DOHH2 (cell line): Measurements from ENCODE around the gene HMGCS2.

Experiments
- H3F3A ChIP-seq: fragments of 200-600 bp; sonication (generic), shearing (Covaris generic); 2 replicates; pipeline ENCODE4 v1.6.0; 2016; ENCODE audit warnings: antibody characterized with exemption, mild to moderate bottlenecking; ENCODE audit not compliant: control insufficient read depth, insufficient read depth
- H3K27ac ChIP-seq: fragments of 200-600 bp; sonication (generic); 2 replicates; pipeline ENCODE4 v1.5.1; 2014; ENCODE audit warnings: low read depth, mild to moderate bottlenecking, low read length, moderate library complexity
- H3K27me3 ChIP-seq: fragments of 200-600 bp; sonication (generic); 2 replicates; pipeline ENCODE4 v1.6.1; 2014; ENCODE audit warnings: mild to moderate bottlenecking, low read length, mixed read lengths; ENCODE audit not compliant: control insufficient read depth
- H3K36me3 ChIP-seq: fragments of 200-600 bp; sonication (generic); 2 replicates; pipeline ENCODE4 v1.6.1; 2014; ENCODE audit warnings: mild to moderate bottlenecking, low read length, moderate library complexity, mixed read lengths; ENCODE audit not compliant: control insufficient read depth
- H3K4me1 ChIP-seq: fragments of 200-600 bp; sonication (generic); 2 replicates; pipeline ENCODE4 v1.6.1; 2014; ENCODE audit warnings: mild to moderate bottlenecking, low read length, mixed read lengths; ENCODE audit not compliant: control insufficient read depth
- H3K4me2 ChIP-seq: fragments of 200-600 bp; sonication (generic); 2 replicates; pipeline ENCODE4 v1.6.0; 2014; ENCODE audit warnings: mild to moderate bottlenecking, low read length, moderate library complexity
- H3K4me3 ChIP-seq: fragments of 200-600 bp; sonication (generic); 2 replicates; pipeline ENCODE4 v1.5.1; 2014; ENCODE audit warnings: mild to moderate bottlenecking, low read length, mixed read lengths
- H3K79me2 ChIP-seq: fragments of 200-600 bp; sonication (generic); 2 replicates; pipeline ENCODE4 v1.6.1; 2014; ENCODE audit warnings: mild to moderate bottlenecking, low read length, mixed read lengths; ENCODE audit not compliant: control insufficient read depth
- H3K9me2 ChIP-seq: fragments of 200-600 bp; sonication (generic); replicated peaks from 2 replicates; pipeline ENCODE4 v1.6.1; 2014; ENCODE audit warnings: mild to moderate bottlenecking, low read length, mixed read lengths; ENCODE audit not compliant: control insufficient read depth
- H3K9me3 ChIP-seq: fragments of 200-600 bp; sonication (generic); 2 replicates; pipeline ENCODE4 v1.6.1; 2014; ENCODE audit warnings: antibody characterized with exemption, low read length, mixed read lengths; ENCODE audit not compliant: control insufficient read depth, insufficient read depth
- H4K20me1 ChIP-seq: fragments of 200-600 bp; sonication (generic); 2 replicates; pipeline ENCODE4 v1.6.0; 2014; ENCODE audit warnings: low read depth, mild to moderate bottlenecking, antibody characterized with exemption, low read length, moderate library complexity; ENCODE audit not compliant: control insufficient read depth, insufficient read depth
- EZH2phosphoT487 ChIP-seq: fragments of 200-600 bp; sonication (generic); IDR thresholded peaks from 2 replicates; pipeline ENCODE4 v1.6.1; 2017; ENCODE audit warnings: borderline replicate concordance, mild to moderate bottlenecking, antibody characterized with exemption, low read length, moderate library complexity, mixed read lengths
- TF ChIP-seq, protein P1 (sequence below): fragments of 200-600 bp; sonication (generic); IDR thresholded peaks from one replicate; pipeline ENCODE4 v1.5.1; 2014; ENCODE audit warnings: antibody characterized with exemption, mild to moderate bottlenecking, low read depth, low read length; ENCODE audit not compliant: poor library complexity, severe bottlenecking

The HMGCS2 gene

GRCh38 chr1:119729044-119729443, 39.7 kb downstream of the HMGCS2 start:
- Histone ChIP-seq H3K27me3 (no peaks in the 10 kb centered on the region), H3K4me3 (no peak overlapping the region), H3F3A (no peaks in the 10 kb centered on the region), H3K27ac (no peak overlapping the region), H3K9me3 (no peaks in the 10 kb centered on the region), H3K4me2 (no peak overlapping the region), H3K36me3 (peaks cover 91% of the 10 kb centered on the region), H3K4me1 (no peaks in the 10 kb centered on the region), H3K9me2 (no peaks in the 10 kb centered on the region), H4K20me1 (no peaks in the 10 kb centered on the region; the same call in 1 of the 2 replicates), H3K79me2 (peaks cover under 1% of the 10 kb centered on the region; the same call in 1 of the 2 replicates)
- TF ChIP-seq, protein P1, sequence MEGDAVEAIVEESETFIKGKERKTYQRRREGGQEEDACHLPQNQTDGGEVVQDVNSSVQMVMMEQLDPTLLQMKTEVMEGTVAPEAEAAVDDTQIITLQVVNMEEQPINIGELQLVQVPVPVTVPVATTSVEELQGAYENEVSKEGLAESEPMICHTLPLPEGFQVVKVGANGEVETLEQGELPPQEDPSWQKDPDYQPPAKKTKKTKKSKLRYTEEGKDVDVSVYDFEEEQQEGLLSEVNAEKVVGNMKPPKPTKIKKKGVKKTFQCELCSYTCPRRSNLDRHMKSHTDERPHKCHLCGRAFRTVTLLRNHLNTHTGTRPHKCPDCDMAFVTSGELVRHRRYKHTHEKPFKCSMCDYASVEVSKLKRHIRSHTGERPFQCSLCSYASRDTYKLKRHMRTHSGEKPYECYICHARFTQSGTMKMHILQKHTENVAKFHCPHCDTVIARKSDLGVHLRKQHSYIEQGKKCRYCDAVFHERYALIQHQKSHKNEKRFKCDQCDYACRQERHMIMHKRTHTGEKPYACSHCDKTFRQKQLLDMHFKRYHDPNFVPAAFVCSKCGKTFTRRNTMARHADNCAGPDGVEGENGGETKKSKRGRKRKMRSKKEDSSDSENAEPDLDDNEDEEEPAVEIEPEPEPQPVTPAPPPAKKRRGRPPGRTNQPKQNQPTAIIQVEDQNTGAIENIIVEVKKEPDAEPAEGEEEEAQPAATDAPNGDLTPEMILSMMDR: no peak
- TF ChIP-seq EZH2phosphoT487: no peak

DNA sequence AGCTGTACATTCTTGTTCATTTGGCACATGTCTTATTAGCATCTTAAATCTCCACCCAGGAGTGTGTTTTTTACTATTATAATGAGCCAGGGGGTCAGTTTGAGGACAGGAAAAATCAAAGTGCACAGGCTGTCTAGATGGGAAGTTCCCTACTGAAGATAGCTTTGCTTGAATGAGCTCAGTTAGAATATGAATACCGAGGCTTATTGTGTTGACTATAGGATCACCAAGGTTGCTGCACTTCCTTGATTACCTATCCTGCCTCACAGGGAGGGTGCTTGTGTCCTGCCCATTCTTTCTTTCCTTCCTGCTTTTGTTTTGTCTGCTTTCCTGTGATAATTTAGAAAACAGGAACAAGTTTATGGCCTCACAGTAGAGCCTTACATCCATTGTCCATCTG, 40.7 kb downstream of the HMGCS2 start:
- Histone ChIP-seq H3K9me3 (no peaks in the 10 kb centered on the region), H3K36me3 (peaks cover 97% of the 10 kb centered on the region), H3K27me3 (no peaks in the 10 kb centered on the region), H4K20me1 (no peaks in the 10 kb centered on the region; the same call in 1 of the 2 replicates), H3K4me3 (no peak overlapping the region), H3K27ac (no peak overlapping the region), H3F3A (no peaks in the 10 kb centered on the region), H3K4me2 (no peak overlapping the region), H3K4me1 (no peaks in the 10 kb centered on the region), H3K9me2 (no peaks in the 10 kb centered on the region), H3K79me2 (peaks cover 2% of the 10 kb centered on the region; the same call in 1 of the 2 replicates)
- TF ChIP-seq EZH2phosphoT487: no peak
- TF ChIP-seq, protein P1: no peak

DNA sequence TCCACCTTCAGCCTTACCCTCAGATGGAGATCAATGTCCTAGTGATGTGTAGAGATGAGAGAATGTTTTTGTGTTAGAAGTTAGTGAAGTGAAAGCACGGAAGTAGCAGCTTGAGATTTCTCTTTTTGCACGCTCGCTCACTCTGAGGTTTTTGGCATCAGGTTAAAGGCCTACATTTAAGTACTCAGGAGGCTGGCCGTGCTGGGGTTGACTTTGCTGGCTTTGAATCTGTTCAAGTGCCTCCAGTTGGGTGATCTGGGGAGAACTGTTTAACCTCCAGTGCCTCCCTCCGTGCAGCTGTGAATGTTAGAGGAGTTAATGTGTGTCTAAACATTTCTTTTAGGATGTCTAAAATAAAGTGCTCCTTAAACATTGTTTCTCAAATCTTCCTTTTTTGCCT, 43.1 kb downstream of the HMGCS2 start:
- TF ChIP-seq EZH2phosphoT487: no peak
- TF ChIP-seq, protein P1: no peak
- Histone ChIP-seq H3K4me3 (no peak overlapping the region), H3K36me3 (peaks cover 97% of the 10 kb centered on the region), H4K20me1 (no peaks in the 10 kb centered on the region), H3K27ac (no peak overlapping the region), H3K4me2 (no peak overlapping the region), H3K4me1 (no peaks in the 10 kb centered on the region), H3K9me3 (no peaks in the 10 kb centered on the region), H3F3A (no peaks in the 10 kb centered on the region), H3K27me3 (no peaks in the 10 kb centered on the region), H3K9me2 (no peaks in the 10 kb centered on the region), H3K79me2 (peaks cover 14% of the 10 kb centered on the region)
